ENCODE measurements around the gene PADI1.

The PADI1 gene

GRCh38 chr1:17274186-17275170 is 69.5 kb downstream of the PADI1 start:
- peak; percentile 8 for DNase-seq

DNA sequence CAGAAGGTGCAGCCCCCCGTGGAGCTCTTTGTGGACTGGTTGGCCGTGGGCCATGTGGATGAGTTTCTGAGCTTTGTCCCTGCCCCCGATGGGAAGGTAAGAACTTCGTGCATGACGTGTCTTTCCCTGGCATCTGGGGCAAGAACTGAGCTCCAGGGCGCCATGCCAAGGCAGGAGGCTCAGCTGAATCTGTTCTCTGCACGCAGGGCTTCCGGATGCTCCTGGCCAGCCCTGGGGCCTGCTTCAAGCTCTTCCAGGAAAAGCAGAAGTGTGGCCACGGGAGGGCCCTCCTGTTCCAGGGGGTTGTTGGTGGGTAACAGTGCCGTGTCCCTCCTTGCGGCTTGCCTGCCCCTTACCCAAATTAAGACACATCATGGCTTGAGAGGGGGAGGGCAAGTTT is 71.6 kb downstream of the PADI1 start:
- DNase-seq = no peak

DNA sequence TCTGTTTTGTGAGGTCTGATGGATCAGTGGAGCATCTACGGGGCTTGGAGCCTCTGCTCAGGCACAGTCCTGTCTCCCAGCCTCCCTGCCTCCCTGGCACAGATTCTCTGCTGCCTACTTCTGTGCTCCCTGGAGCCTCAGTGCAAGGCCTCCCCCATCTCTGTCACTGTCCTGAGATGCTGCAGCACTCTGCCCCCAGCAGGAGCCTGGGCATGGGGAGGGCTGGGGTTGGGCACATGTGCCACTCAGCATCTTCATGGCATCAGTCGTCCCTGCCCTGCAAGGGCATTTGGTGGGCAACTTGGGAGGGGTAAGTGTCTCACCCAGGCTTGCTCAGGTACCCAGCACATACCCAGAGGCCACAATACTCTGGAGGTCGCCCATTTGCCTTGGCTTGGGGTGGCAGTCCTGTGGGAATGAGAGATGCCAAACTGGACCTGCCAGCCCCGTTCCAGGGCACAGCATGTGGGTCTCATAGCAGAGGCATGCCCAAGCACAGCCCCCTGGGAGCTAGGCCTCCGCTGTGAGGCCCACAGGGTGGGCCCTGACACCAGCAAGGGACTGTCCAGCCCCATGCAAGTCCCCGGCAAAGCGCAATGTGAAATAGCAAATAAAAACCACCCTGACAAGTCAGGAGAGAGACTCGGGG is 72.7 kb downstream of the PADI1 start:
- DNase-seq = no peak

- no peak for DNase-seq
Observed at GRCh38 chr1:17278996-17279830, 74.3 kb downstream of the PADI1 start.

DNA sequence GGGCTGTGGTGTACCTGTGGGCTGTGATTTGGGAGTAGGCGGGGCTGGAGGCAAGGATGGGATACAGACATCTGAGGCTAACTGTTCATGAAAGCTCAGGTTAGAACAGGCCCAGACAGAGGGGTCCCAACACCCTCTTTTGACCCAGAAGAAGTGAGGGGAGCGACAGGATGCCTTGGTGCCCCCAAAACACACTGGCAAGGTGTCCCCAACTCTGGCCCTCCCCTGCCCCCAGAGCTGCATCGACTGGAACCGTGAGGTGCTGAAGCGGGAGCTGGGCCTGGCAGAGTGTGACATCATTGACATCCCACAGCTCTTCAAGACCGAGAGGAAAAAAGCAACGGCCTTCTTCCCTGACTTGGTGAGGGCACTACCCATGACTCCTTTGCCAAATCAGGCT is 75.5 kb downstream of the PADI1 start:
- no peak for DNase-seq

GRCh38 chr1:17280894-17281293 is 76.0 kb downstream of the PADI1 start:
- DNase-seq = no peak

DNA sequence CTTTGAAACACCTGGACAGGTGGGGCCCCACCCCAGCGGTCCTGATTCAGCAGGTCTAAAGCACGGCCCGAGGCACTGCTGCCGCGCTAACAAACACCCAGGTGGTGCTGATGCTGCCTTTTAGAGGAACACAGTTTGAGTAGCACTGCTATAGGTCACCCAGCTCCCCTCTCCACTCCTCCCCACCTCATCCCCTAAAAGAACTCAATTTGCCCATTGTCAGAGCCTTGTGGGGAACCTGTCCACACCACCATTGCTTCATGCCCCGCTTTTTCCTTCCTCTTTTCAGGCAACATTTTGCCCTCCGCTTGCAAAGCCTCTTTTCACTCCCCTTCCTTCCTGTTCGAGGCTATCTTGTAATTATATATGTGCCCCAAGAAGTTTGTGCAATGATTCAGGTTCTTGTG is 76.8 kb downstream of the PADI1 start:
- DNase-seq = no peak

GRCh38 chr1:17282836-17283235 is 77.9 kb downstream of the PADI1 start:
- DNase-seq = no peak

DNA sequence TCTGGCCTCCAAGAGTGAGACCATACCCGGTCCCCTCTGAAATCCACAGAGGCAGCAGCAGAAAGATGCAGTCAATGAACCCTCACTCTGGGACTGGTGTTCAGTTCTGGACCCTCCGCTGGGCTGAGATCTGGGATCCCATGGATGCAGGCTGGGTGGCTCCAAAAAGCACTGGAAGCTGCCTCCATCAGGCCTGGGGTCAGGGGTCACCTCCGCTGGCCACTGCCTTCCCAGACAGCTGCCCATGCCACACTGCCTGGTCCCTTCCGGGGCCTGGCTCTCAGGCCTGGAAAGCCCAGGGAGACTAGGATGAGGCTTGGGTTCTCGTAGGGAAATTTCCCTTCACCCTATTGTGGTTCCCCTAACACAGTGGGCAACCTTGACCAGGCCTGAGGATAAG is 81.7 kb downstream of the PADI1 start:
- DNase-seq = no peak

GRCh38 chr1:17287130-17287776 is 82.3 kb downstream of the PADI1 start:
- no peak for DNase-seq

- no peak for DNase-seq
Observed at GRCh38 chr1:17289721-17290120, 84.8 kb downstream of the PADI1 start.

DNA sequence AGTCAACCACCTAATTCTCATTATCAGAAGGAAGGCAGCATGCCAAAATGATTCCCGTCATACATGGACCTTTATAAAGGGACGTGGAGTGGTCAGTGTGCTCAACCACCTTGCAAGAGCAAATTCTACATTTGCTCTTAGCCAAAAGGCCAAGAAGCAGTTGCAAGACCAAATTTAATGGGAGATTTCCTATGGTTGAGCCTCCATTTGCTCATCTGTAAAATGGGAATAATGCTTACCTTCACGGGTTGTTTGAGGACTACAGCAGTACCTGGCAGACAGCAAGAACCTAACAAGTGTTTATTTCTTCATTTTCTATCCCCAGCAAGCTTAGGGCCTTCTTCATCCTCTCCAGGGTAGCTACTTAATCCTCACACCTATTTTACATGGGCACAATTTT is 85.6 kb downstream of the PADI1 start:
- no peak for DNase-seq

DNA sequence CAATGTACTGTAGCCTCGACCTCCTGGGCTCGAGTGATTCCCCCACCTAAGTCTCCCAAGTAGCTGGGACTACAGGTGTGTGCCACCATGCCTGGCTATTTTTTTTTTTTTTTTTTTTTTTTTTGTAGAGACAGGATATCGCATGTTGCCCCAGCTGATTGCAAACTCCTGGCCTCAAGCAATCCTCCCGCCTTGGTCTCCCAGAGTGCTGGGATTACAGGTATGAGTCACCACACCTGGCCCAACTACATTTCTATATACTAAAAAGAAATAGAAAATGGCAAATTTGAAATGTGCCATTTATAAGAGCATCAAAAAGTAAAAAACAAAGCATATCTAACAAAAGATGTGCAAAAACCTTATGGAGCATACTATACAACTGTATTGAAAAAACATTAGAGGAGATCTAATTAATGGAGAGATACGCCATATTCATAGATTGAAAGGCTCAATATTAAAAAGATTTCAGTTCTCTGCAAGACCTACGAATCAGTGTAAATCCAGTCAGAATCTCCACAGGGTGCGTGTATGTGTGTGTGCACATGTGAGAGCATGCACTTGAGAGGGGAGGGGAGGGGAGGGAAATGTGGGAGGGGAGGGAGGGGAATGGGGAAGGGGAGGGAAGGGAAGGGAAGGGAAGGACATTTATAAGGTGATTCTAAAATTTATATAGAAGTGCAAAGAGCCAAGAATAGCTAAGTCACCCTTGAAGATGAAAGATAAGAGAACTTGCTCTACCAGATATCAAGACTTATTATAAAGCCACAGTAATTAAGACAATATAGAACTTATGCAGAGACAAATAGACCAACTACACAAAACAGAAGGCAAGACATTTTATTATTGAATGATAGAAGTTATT is 87.6 kb downstream of the PADI1 start:
- no peak for DNase-seq

- DNase-seq = no peak
Observed at GRCh38 chr1:17293681-17294425, 88.9 kb downstream of the PADI1 start.

DNA sequence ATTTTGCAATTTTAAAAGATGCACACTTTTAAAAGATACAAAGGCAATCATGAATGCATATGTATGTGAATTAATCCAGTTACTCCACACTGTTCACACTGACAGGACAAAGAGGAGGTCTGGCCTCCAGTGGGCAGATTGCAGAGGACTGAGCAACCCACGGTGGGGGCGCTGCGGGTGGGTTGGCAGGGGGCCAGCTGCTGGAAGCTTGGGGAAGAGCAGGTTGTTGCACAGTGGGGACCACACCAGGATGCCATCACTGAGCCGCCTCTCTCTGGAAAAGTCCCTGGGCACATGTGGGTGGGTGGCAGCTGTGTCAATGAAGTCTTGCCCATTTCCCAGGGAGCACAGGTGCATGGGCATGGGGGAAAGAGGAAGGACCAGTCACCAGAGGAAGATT is 90.4 kb downstream of the PADI1 start:
- no peak for DNase-seq

All from stimulated activated CD4-positive, alpha-beta T cell treated with anti-CD3 and anti-CD28 coated beads, Interleukin-12 subunit alpha, Interleukin-12 subunit beta, amount 100 ng/mL, for 4 hours (primary cell).